HUES64 (cell line): Measurements from ENCODE around the gene DYNC1LI1.

Source experiments
- H3K27ac ChIP-seq: 2 replicates; pipeline ENCODE4 v1.7.0; 2013; ENCODE audit warnings: low read depth, low read length, inconsistent platforms
- H3K27me3 ChIP-seq: 2 replicates; pipeline ENCODE4 v1.6.1; 2013; ENCODE audit warnings: mild to moderate bottlenecking, low read length; ENCODE audit not compliant: insufficient read depth
- H3K36me3 ChIP-seq: 2 replicates; pipeline ENCODE4 v1.6.1; 2013; ENCODE audit warnings: mild to moderate bottlenecking, low read length; ENCODE audit not compliant: insufficient read depth
- H3K4me1 ChIP-seq: 2 replicates; pipeline ENCODE4 v1.6.1; 2013; ENCODE audit warnings: mild to moderate bottlenecking, low read length, moderate library complexity; ENCODE audit not compliant: insufficient read depth
- H3K4me3 ChIP-seq: 2 replicates; pipeline ENCODE4 v1.5.1; 2013; ENCODE audit warnings: mild to moderate bottlenecking, low read length, moderate library complexity
- H3K9ac ChIP-seq: 2 replicates; pipeline ENCODE4 v1.6.1; 2013; ENCODE audit warnings: mild to moderate bottlenecking, low read depth, low read length
- H3K9me3 ChIP-seq: 2 replicates; pipeline ENCODE4 v1.6.1; 2013; ENCODE audit warnings: low read depth, low read length; ENCODE audit not compliant: insufficient read depth
- WGBS: fragments of 150-250, 120-280 bp; methylation state at CpG from one replicate; pipeline ENCODE4 v1.1.7; 2013; ENCODE audit warnings: missing lambda C conversion rate; 5-methylcytosine and 5-hydroxymethylcytosine counted together

DYNC1LI1 gene

GRCh38 chr3:32488474-32489008 is 82.1 kb downstream of the DYNC1LI1 start:
- H3K4me1 ChIP-seq = 0 out of 2 replicates have a peak, but pooled peaks cover 1% of the 10 kb centered on the region
- no peak overlapping the region for H3K4me3 ChIP-seq
- no peaks in the 10 kb centered on the region for H3K27me3 ChIP-seq
- H3K9ac ChIP-seq = no peak overlapping the region
- 99% methylated on average over 3 of the region's 3 CpGs for WGBS
- H3K27ac ChIP-seq = no peak overlapping the region
- no peaks in the 10 kb centered on the region for H3K9me3 ChIP-seq
- peaks cover 27% of the 10 kb centered on the region for H3K36me3 ChIP-seq

GRCh38 chr3:32487781-32488473 is 82.7 kb downstream of the DYNC1LI1 start:
- H3K27me3 ChIP-seq = no peaks in the 10 kb centered on the region
- no peak overlapping the region for H3K27ac ChIP-seq
- no peaks in the 10 kb centered on the region for H3K9me3 ChIP-seq
- no peaks in the 10 kb centered on the region for H3K4me1 ChIP-seq
- 100% methylated on average over 1 of the region's 3 CpGs for WGBS
- no peak overlapping the region for H3K9ac ChIP-seq
- no peak overlapping the region for H3K4me3 ChIP-seq
- H3K36me3 ChIP-seq = peaks cover 33% of the 10 kb centered on the region

GRCh38 chr3:32484436-32484835 is 86.2 kb downstream of the DYNC1LI1 start:
- 90% methylated on average over 5 of the region's 6 CpGs for WGBS
- H3K36me3 ChIP-seq = peaks cover 41% of the 10 kb centered on the region
- no peaks in the 10 kb centered on the region for H3K9me3 ChIP-seq
- no peak overlapping the region for H3K9ac ChIP-seq
- H3K27me3 ChIP-seq = no peaks in the 10 kb centered on the region
- no peak overlapping the region for H3K27ac ChIP-seq
- H3K4me1 ChIP-seq = no peaks in the 10 kb centered on the region
- H3K4me3 ChIP-seq = no peak overlapping the region

- H3K4me3 ChIP-seq = no peak overlapping the region
- no peak overlapping the region for H3K27ac ChIP-seq
- peaks cover 41% of the 10 kb centered on the region for H3K36me3 ChIP-seq
- H3K9me3 ChIP-seq = no peaks in the 10 kb centered on the region
- no CpG with 5 or more reads among the region's 1 CpG for WGBS
- H3K27me3 ChIP-seq = no peaks in the 10 kb centered on the region
- H3K9ac ChIP-seq = no peak overlapping the region
- H3K4me1 ChIP-seq = no peaks in the 10 kb centered on the region
These were observed 86.9 kb downstream of the DYNC1LI1 start for GRCh38 chr3:32483772-32484171.

- no peak overlapping the region for H3K9ac ChIP-seq
- H3K9me3 ChIP-seq = no peaks in the 10 kb centered on the region
- no peak overlapping the region for H3K27ac ChIP-seq
- no peaks in the 10 kb centered on the region for H3K27me3 ChIP-seq
- H3K4me1 ChIP-seq = no peaks in the 10 kb centered on the region
- peaks cover 41% of the 10 kb centered on the region for H3K36me3 ChIP-seq
- 100% methylated on average over 1 of the region's 1 CpG for WGBS
- no peak overlapping the region for H3K4me3 ChIP-seq
These were observed 88.0 kb downstream of the DYNC1LI1 start for GRCh38 chr3:32482693-32483092.

- no peaks in the 10 kb centered on the region for H3K27me3 ChIP-seq
- H3K4me1 ChIP-seq = no peaks in the 10 kb centered on the region
- H3K9me3 ChIP-seq = no peaks in the 10 kb centered on the region
- 92% methylated on average over 3 of the region's 3 CpGs for WGBS
- H3K27ac ChIP-seq = no peak overlapping the region
- H3K36me3 ChIP-seq = peaks cover 35% of the 10 kb centered on the region
- H3K4me3 ChIP-seq = no peak overlapping the region
- no peak overlapping the region for H3K9ac ChIP-seq
These were observed 88.6 kb downstream of the DYNC1LI1 start for GRCh38 chr3:32481791-32482631.

GRCh38 chr3:32480604-32481003 is 90.1 kb downstream of the DYNC1LI1 start:
- Histone ChIP-seq H3K27ac (no peak overlapping the region), H3K4me1 (no peaks in the 10 kb centered on the region), H3K4me3 (no peak overlapping the region), H3K27me3 (no peaks in the 10 kb centered on the region), H3K9ac (no peak overlapping the region), H3K9me3 (no peaks in the 10 kb centered on the region), H3K36me3 (peaks cover 27% of the 10 kb centered on the region)
- WGBS = 94% methylated on average over 1 of the region's 1 CpG
